Activated naive CD4-positive, alpha-beta T cell treated with anti-CD3 and anti-CD28 coated beads, Interleukin-2, amount 50 U/mL, for 24 hours (primary cell): ENCODE results near the gene PPP2R2B.

ENCODE experiments used
- H3K27ac Mint-ChIP-seq: one replicate; pipeline ENCODE4 v1.8.0; 2021; ENCODE audit warnings: mild to moderate bottlenecking, mixed read lengths
- H3K27me3 Mint-ChIP-seq: one replicate; pipeline ENCODE4 v1.8.0; 2021; ENCODE audit warnings: mixed read lengths
- H3K36me3 Mint-ChIP-seq: one replicate; pipeline ENCODE4 v1.8.0; 2021; ENCODE audit warnings: mixed read lengths
- H3K4me1 Mint-ChIP-seq: one replicate; pipeline ENCODE4 v1.8.0; 2021; ENCODE audit warnings: mixed read lengths
- H3K4me3 Mint-ChIP-seq: one replicate; pipeline ENCODE4 v1.8.0; 2021; ENCODE audit warnings: mild to moderate bottlenecking, mixed read lengths
- H3K9me3 Mint-ChIP-seq: one replicate; pipeline ENCODE4 v1.8.0; 2021; ENCODE audit warnings: mixed read lengths

PPP2R2B gene

GRCh38 chr5:146553446-146553845 lies 325.1 kb downstream of the PPP2R2B start:
- H3K9me3 Mint-ChIP-seq: no peaks in the 10 kb centered on the region
- no peaks in the 10 kb centered on the region for H3K4me1 Mint-ChIP-seq
- peaks cover 13% of the 10 kb centered on the region for H3K27me3 Mint-ChIP-seq
- H3K4me3 Mint-ChIP-seq: no peak overlapping the region
- H3K27ac Mint-ChIP-seq: no peak overlapping the region
- no peaks in the 10 kb centered on the region for H3K36me3 Mint-ChIP-seq

GRCh38 chr5:146549615-146550014 lies 328.9 kb downstream of the PPP2R2B start:
- Mint-ChIP-seq H3K27me3 (peaks cover 13% of the 10 kb centered on the region), H3K36me3 (no peaks in the 10 kb centered on the region), H3K4me3 (no peak overlapping the region), H3K9me3 (no peaks in the 10 kb centered on the region), H3K27ac (no peak overlapping the region), H3K4me1 (no peaks in the 10 kb centered on the region)

- H3K27me3 Mint-ChIP-seq: peaks cover 9% of the 10 kb centered on the region
- no peak overlapping the region for H3K27ac Mint-ChIP-seq
- no peaks in the 10 kb centered on the region for H3K36me3 Mint-ChIP-seq
- H3K9me3 Mint-ChIP-seq: no peaks in the 10 kb centered on the region
- no peak overlapping the region for H3K4me3 Mint-ChIP-seq
- H3K4me1 Mint-ChIP-seq: no peaks in the 10 kb centered on the region
Measured at GRCh38 chr5:146548781-146549449, 329.6 kb downstream of the PPP2R2B start.

- Mint-ChIP-seq H3K36me3 (no peaks in the 10 kb centered on the region), H3K27me3 (peaks cover 3% of the 10 kb centered on the region), H3K4me3 (no peak overlapping the region), H3K27ac (no peak overlapping the region), H3K9me3 (no peaks in the 10 kb centered on the region), H3K4me1 (no peaks in the 10 kb centered on the region)
Measured at GRCh38 chr5:146544232-146544631, 334.3 kb downstream of the PPP2R2B start.

GRCh38 chr5:146541958-146542849 lies 336.4 kb downstream of the PPP2R2B start:
- no peak overlapping the region for H3K4me3 Mint-ChIP-seq
- H3K27ac Mint-ChIP-seq: no peak overlapping the region
- peaks cover 1% of the 10 kb centered on the region for H3K27me3 Mint-ChIP-seq
- H3K9me3 Mint-ChIP-seq: no peaks in the 10 kb centered on the region
- no peaks in the 10 kb centered on the region for H3K36me3 Mint-ChIP-seq
- no peaks in the 10 kb centered on the region for H3K4me1 Mint-ChIP-seq

GRCh38 chr5:146540414-146540813 lies 338.1 kb downstream of the PPP2R2B start:
- Mint-ChIP-seq H3K27ac (no peak overlapping the region), H3K27me3 (peaks cover 1% of the 10 kb centered on the region), H3K4me1 (no peaks in the 10 kb centered on the region), H3K4me3 (no peak overlapping the region), H3K36me3 (no peaks in the 10 kb centered on the region), H3K9me3 (no peaks in the 10 kb centered on the region)

GRCh38 chr5:146539973-146540372 lies 338.6 kb downstream of the PPP2R2B start:
- no peak overlapping the region for H3K27ac Mint-ChIP-seq
- no peaks in the 10 kb centered on the region for H3K9me3 Mint-ChIP-seq
- H3K4me1 Mint-ChIP-seq: no peaks in the 10 kb centered on the region
- H3K4me3 Mint-ChIP-seq: no peak overlapping the region
- H3K27me3 Mint-ChIP-seq: peaks cover 1% of the 10 kb centered on the region
- no peaks in the 10 kb centered on the region for H3K36me3 Mint-ChIP-seq

- no peaks in the 10 kb centered on the region for H3K36me3 Mint-ChIP-seq
- no peak overlapping the region for H3K27ac Mint-ChIP-seq
- H3K4me1 Mint-ChIP-seq: peaks cover 1% of the 10 kb centered on the region
- no peak overlapping the region for H3K4me3 Mint-ChIP-seq
- H3K9me3 Mint-ChIP-seq: no peaks in the 10 kb centered on the region
- H3K27me3 Mint-ChIP-seq: peaks cover 1% of the 10 kb centered on the region
Measured at GRCh38 chr5:146538432-146538831, 340.1 kb downstream of the PPP2R2B start.

- no peaks in the 10 kb centered on the region for H3K9me3 Mint-ChIP-seq
- H3K27me3 Mint-ChIP-seq: no peaks in the 10 kb centered on the region
- no peak overlapping the region for H3K4me3 Mint-ChIP-seq
- no peak overlapping the region for H3K27ac Mint-ChIP-seq
- no peaks in the 10 kb centered on the region for H3K36me3 Mint-ChIP-seq
- H3K4me1 Mint-ChIP-seq: peaks cover 5% of the 10 kb centered on the region
Measured at GRCh38 chr5:146533882-146534281, 344.7 kb downstream of the PPP2R2B start.

- H3K36me3 Mint-ChIP-seq: no peaks in the 10 kb centered on the region
- H3K27ac Mint-ChIP-seq: no peak overlapping the region
- H3K9me3 Mint-ChIP-seq: no peaks in the 10 kb centered on the region
Measured at GRCh38 chr5:146533260-146533857, 345.2 kb downstream of the PPP2R2B start.

More at GRCh38 chr5:146533260-146533857, 345.2 kb downstream of the PPP2R2B start:
- H3K4me3 Mint-ChIP-seq: no peak overlapping the region
- H3K4me1 Mint-ChIP-seq: peaks cover 5% of the 10 kb centered on the region
- H3K27me3 Mint-ChIP-seq: no peaks in the 10 kb centered on the region
